IMR-90 (cell line): ENCODE measurements around the gene ADAMTSL4. TPM values are rescaled to one million over a fixed set of nuclear protein-coding genes. Genes with fewer than 3 reads are reported as not detected.
A peak's percentile ranks its signal among the peaks of the same experiment; 100 is the strongest.

Experiments used
- ATAC-seq: fragments of 200-7000 bp; cut with Tn5 transposase; 2 replicates; pipeline ENCODE4 v1.9.1; 2020; ENCODE audit warnings: low read depth, mild to moderate bottlenecking, moderate library complexity
- BruUV-seq: library from RNA; stranded (reverse); fragments of 400-500 nt; replicated peaks from 2 replicates; lab custom pipeline; 2021; lab: Mats Ljungman, UMichigan
- CTCF ChIA-PET: fragments of 300-600 bp; formaldehyde crosslinking; extraction: SDS; loops from one replicate; lab custom pipeline; 2021; ENCODE audit warnings: antibody characterized with exemption; lab: Yijun Ruan, JAX
- POLR2A ChIA-PET: fragments of 300-600 bp; sonication (Branson Sonifier 250); formaldehyde crosslinking; loops from one replicate; lab custom pipeline; 2022; ENCODE audit warnings: antibody characterized with exemption; ENCODE audit not compliant: unreplicated experiment; lab: Charles Lee
- DNase-seq: peaks from one replicate; pipeline ENCODE4 v3.0.0; 2013
- H2AFZ ChIP-seq: replicated peaks from 2 replicates; pipeline ENCODE3; 2013; ENCODE audit warnings: low read length, mild to moderate bottlenecking; ENCODE audit not compliant: poor library complexity
- H2AK5ac ChIP-seq: 2 replicates; pipeline ENCODE4 v1.6.1; 2013; ENCODE audit warnings: low read depth, low read length, inconsistent platforms
- H2AK9ac ChIP-seq: replicated peaks from 2 replicates; pipeline ENCODE3; 2013; ENCODE audit warnings: mild to moderate bottlenecking, low read depth, low read length, moderate library complexity; ENCODE audit not compliant: poor library complexity
- H2BK120ac ChIP-seq: 2 replicates; pipeline ENCODE4 v1.6.1; 2013; ENCODE audit warnings: low read depth, low read length, inconsistent platforms
- H2BK15ac ChIP-seq: 3 replicates; pipeline ENCODE4 v1.6.1; 2013; ENCODE audit warnings: low read depth, low read length, inconsistent platforms
- H2BK20ac ChIP-seq: 2 replicates; pipeline ENCODE4 v1.6.1; 2013; ENCODE audit warnings: low read depth, mild to moderate bottlenecking, inconsistent platforms, low read length, moderate library complexity
- H2BK5ac ChIP-seq: 2 replicates; pipeline ENCODE4 v1.6.1; 2013; ENCODE audit warnings: mild to moderate bottlenecking, low read depth, low read length, inconsistent platforms; ENCODE audit not compliant: poor library complexity, severe bottlenecking
- H3K14ac ChIP-seq: replicated peaks from 2 replicates; pipeline ENCODE4 v1.6.1; 2013; ENCODE audit warnings: low read depth, low read length, inconsistent platforms
- H3K18ac ChIP-seq: 2 replicates; pipeline ENCODE4 v1.6.1; 2013; ENCODE audit warnings: low read depth, low read length, control low read depth
- H3K23ac ChIP-seq: 2 replicates; pipeline ENCODE4 v1.6.1; 2013; ENCODE audit warnings: low read depth, low read length, inconsistent platforms
- H3K27ac ChIP-seq: 2 replicates; pipeline ENCODE4 v1.5.1; 2013; ENCODE audit warnings: mild to moderate bottlenecking, control low read depth, low read length; ENCODE audit not compliant: insufficient read depth
- H3K27me3 ChIP-seq: 2 replicates; pipeline ENCODE4 v1.6.1; 2013; ENCODE audit warnings: low read length; ENCODE audit not compliant: control insufficient read depth, insufficient read depth
- H3K36me3 ChIP-seq: 2 replicates; pipeline ENCODE4 v1.6.1; 2013; ENCODE audit warnings: low read length, mixed read lengths; ENCODE audit not compliant: control insufficient read depth, insufficient read depth
- H3K4ac ChIP-seq: 2 replicates; pipeline ENCODE4 v1.6.1; 2013; ENCODE audit warnings: low read depth, low read length, inconsistent platforms
- H3K4me1 ChIP-seq: 2 replicates; pipeline ENCODE4 v1.6.1; 2013; ENCODE audit warnings: low read length, mixed read lengths; ENCODE audit not compliant: control insufficient read depth, insufficient read depth
- H3K4me2 ChIP-seq: 2 replicates; pipeline ENCODE4 v1.6.1; 2013; ENCODE audit warnings: low read depth, mild to moderate bottlenecking, control low read depth, low read length, moderate library complexity
- H3K4me3 ChIP-seq: 2 replicates; pipeline ENCODE4 v1.5.1; 2013; ENCODE audit warnings: low read depth, mild to moderate bottlenecking, control low read depth, low read length, moderate library complexity; ENCODE audit not compliant: insufficient read depth
- H3K56ac ChIP-seq: 2 replicates; pipeline ENCODE4 v1.6.1; 2013; ENCODE audit warnings: low read length, inconsistent platforms; ENCODE audit not compliant: insufficient read depth; ENCODE audit errors: extremely low read depth
- H3K79me1 ChIP-seq, 2 experiments: 2 replicates each; pipeline ENCODE4 v1.6.1; 2013; ENCODE audit warnings: low read length in 2 of 2, inconsistent platforms in 1 of 2, low read depth in 1 of 2
- H3K9ac ChIP-seq: 2 replicates; pipeline ENCODE4 v1.6.1; 2013; ENCODE audit warnings: low read depth, low read length, control low read depth
- H3K9me1 ChIP-seq: 2 replicates; pipeline ENCODE4 v1.6.1; 2013; ENCODE audit warnings: low read length, inconsistent platforms; ENCODE audit not compliant: insufficient read depth
- H3K9me3 ChIP-seq: 2 replicates; pipeline ENCODE4 v1.6.1; 2013; ENCODE audit warnings: low read length; ENCODE audit not compliant: control insufficient read depth, insufficient read depth
- H4K20me1 ChIP-seq: 2 replicates; pipeline ENCODE4 v1.6.1; 2013; ENCODE audit warnings: low read length, inconsistent platforms; ENCODE audit not compliant: insufficient read depth
- H4K5ac ChIP-seq: 2 replicates; pipeline ENCODE4 v1.6.1; 2013; ENCODE audit warnings: mild to moderate bottlenecking, low read depth, low read length, control low read depth
- H4K8ac ChIP-seq, 2 experiments: 2 replicates each; pipeline ENCODE4 v1.6.1; 2013; ENCODE audit warnings: low read depth in 2 of 2, low read length in 2 of 2, control low read depth in 1 of 2, inconsistent platforms in 1 of 2
- H4K91ac ChIP-seq: 2 replicates; pipeline ENCODE4 v1.6.1; 2013; ENCODE audit warnings: low read depth, low read length, inconsistent platforms; ENCODE audit not compliant: insufficient read depth
- BHLHE40 ChIP-seq: fragments of 150-350 bp; IDR thresholded peaks from 2 replicates; pipeline ENCODE4 v1.6.1; 2016; ENCODE audit warnings: mild to moderate bottlenecking, low read depth, low read length
- CEBPB ChIP-seq: IDR thresholded peaks from 2 replicates; pipeline ENCODE4 v1.6.1; 2012; ENCODE audit warnings: low read depth, low read length, improper control_type of control experiment
- CHD1 ChIP-seq: IDR thresholded peaks from 2 replicates; pipeline ENCODE4 v1.6.1; 2012; ENCODE audit warnings: low read depth, low read length, improper control_type of control experiment
- FOS ChIP-seq: fragments of 150-350 bp; IDR thresholded peaks from 2 replicates; pipeline ENCODE4 v1.6.1; 2016; ENCODE audit warnings: low read depth, low read length
- MAFK ChIP-seq: IDR thresholded peaks from 2 replicates; pipeline ENCODE4 v1.6.1; 2012; ENCODE audit warnings: low read depth, low read length, improper control_type of control experiment
- MAZ ChIP-seq: IDR thresholded peaks from 2 replicates; pipeline ENCODE4 v1.6.1; 2012; ENCODE audit warnings: low read depth, mild to moderate bottlenecking, low read length, improper control_type of control experiment, moderate library complexity, borderline replicate concordance
- MXI1 ChIP-seq: IDR thresholded peaks from 2 replicates; pipeline ENCODE4 v1.6.1; 2012; ENCODE audit warnings: low read depth, mild to moderate bottlenecking, low read length, moderate library complexity, borderline replicate concordance
- NFE2L2 ChIP-seq: fragments of 150-350 bp; IDR thresholded peaks from 2 replicates; pipeline ENCODE4 v1.6.1; 2016; ENCODE audit warnings: low read depth, mild to moderate bottlenecking, low read length
- POLR2A ChIP-seq: IDR thresholded peaks from 2 replicates; pipeline ENCODE4 v1.6.1; 2012; ENCODE audit warnings: mild to moderate bottlenecking, low read depth, low read length
- RAD21 ChIP-seq: IDR thresholded peaks from 2 replicates; pipeline ENCODE4 v1.6.1; 2012; ENCODE audit warnings: low read length, improper control_type of control experiment
- RCOR1 ChIP-seq: IDR thresholded peaks from 2 replicates; pipeline ENCODE4 v1.6.1; 2012; ENCODE audit warnings: mild to moderate bottlenecking, low read length, improper control_type of control experiment; ENCODE audit not compliant: insufficient replicate concordance
- RFX5 ChIP-seq: IDR thresholded peaks from 2 replicates; pipeline ENCODE4 v1.8.0; 2012; ENCODE audit warnings: low read depth, mild to moderate bottlenecking, low read length, moderate library complexity
- SMC3 ChIP-seq: fragments of 150-350 bp; IDR thresholded peaks from 2 replicates; pipeline ENCODE4 v1.6.1; 2016; ENCODE audit warnings: low read depth, mild to moderate bottlenecking, antibody characterized with exemption, low read length, moderate library complexity
- WGBS, 2 experiments: methylation state at CpG; one replicate each; pipeline versions ENCODE4 v1.1.5 to v1.1.7; 2013; ENCODE audit warnings: missing lambda C conversion rate in 2 of 2; ENCODE audit not compliant: insufficient read length in 1 of 2; ENCODE audit errors: extremely low coverage in 2 of 2; 5-methylcytosine and 5-hydroxymethylcytosine counted together
- dilution Hi-C: fragments of 300-500 bp; cut with HindIII; formaldehyde crosslinking; loops from one replicate; pipeline ENCODE4 v1.14.3; 2018; ENCODE audit warnings: low sequenced_read_pairs; ENCODE audit not compliant: unreplicated experiment
- in situ Hi-C: fragments of 300-500 bp; cut with MboI; formaldehyde crosslinking; loops from 3 replicates; pipeline ENCODE4 v1.14.3; 2019; ENCODE audit warnings: low sequenced_read_pairs, inconsistent platforms, mixed read lengths
- intact Hi-C: fragments of 100-400 bp; cut with micrococcal nuclease; formaldehyde crosslinking; loops from 2 replicates; pipeline ENCODE4 v1.10.0; 2022
- polyA plus RNA-seq, 3 experiments: library from polyadenylated mRNA; depleted of rRNA; stranded (reverse); fragments of >200 nt; gene quantifications; 2 replicates each; pipeline ENCODE4 v1.2.3, GENCODE V29; 2012; ENCODE audit warnings: low replicate concordance in 1 of 3
- total RNA-seq: library from RNA; depleted of rRNA; stranded (reverse); fragments of >200 nt; gene quantifications from 2 replicates; pipeline ENCODE4 v1.2.3, GENCODE V29; 2012
- TF ChIP-seq, protein P1 (sequence below): fragments of 150-350 bp; IDR thresholded peaks from 2 replicates; pipeline ENCODE4 v1.6.1; 2017; ENCODE audit warnings: mild to moderate bottlenecking, antibody characterized with exemption, low read length, low read depth
- TF ChIP-seq, protein P2 (sequence below): fragments of 150-350 bp; IDR thresholded peaks from 2 replicates; pipeline ENCODE4 v1.6.1; 2016; ENCODE audit warnings: low read depth, mild to moderate bottlenecking, low read length, moderate library complexity, borderline replicate concordance
- TF ChIP-seq, protein P3 (sequence below): conservative IDR thresholded peaks from 2 replicates; pipeline ENCODE4 v1.5.1; 2012; ENCODE audit warnings: mild to moderate bottlenecking, low read depth, low read length, improper control_type of control experiment

Gene ADAMTSL4
- total and polyA plus RNA-seq, 2 of the 4 experiments (the other 2 are of a cell fraction) = 0.54 to 12.2 TPM

DNA sequence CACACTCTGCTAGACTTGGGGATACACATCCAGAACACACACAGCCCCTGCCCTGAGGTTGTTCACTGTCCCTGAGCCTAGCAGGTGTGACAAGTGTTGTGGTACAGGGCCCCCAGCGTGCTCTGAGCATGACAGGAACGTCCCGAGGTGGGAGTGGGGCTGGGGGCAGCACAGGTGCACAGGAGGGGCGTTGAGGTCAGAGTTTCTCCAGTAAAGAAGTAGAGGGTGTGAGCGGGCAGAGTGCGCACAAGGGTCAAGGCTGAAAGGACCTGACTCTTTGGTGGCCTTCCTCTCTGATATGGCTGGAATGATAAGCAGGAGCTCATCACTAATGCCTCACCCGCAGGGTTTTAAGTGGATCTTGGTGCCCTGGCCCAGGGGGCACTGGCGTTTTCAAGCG lies 34.9 kb upstream of the ADAMTSL4 start:
- Histone ChIP-seq H3K4me3 (no peak overlapping the region), H2BK15ac (no peak overlapping the region), H4K8ac (no peak overlapping the region; a peak in 1 of 4 replicates), H2BK20ac (no peak overlapping the region), H4K5ac (no peak overlapping the region), H3K4me1 (peaks cover 8% of the 10 kb centered on the region), H4K91ac (no peak overlapping the region), H2AK9ac (peak overlapping the region; percentile 83), H3K9me1 (peaks cover 23% of the 10 kb centered on the region), H3K18ac (no peak overlapping the region), H3K23ac (peak overlapping the region; percentile 98; the same call in 1 of the 2 replicates), H3K14ac (no peak overlapping the region), H3K27me3 (no peaks in the 10 kb centered on the region), H3K4ac (peak overlapping the region; percentile 89; the same call in 1 of the 2 replicates), H2AK5ac (peak overlapping the region; percentile 30), H3K56ac (no peak overlapping the region), H3K9me3 (no peaks in the 10 kb centered on the region), H3K4me2 (no peak overlapping the region), H2BK120ac (no peak overlapping the region), H3K36me3 (peaks cover 28% of the 10 kb centered on the region), H2AFZ (no peak overlapping the region), H3K9ac (no peak overlapping the region), H4K20me1 (no peaks in the 10 kb centered on the region), H3K27ac (no peak overlapping the region), H2BK5ac (no peak overlapping the region), H3K79me1 (peaks cover 13 to 54% of the 10 kb centered on the region in 2 experiments; a peak in 3 of 4 replicates)
- DNase-seq (no peak), ATAC-seq (no peak)
- 90% methylated on average over 7 of the region's 9 CpGs; no CpG with 5 or more reads in 1 of the 2 experiments for WGBS, 2 experiments
- dilution Hi-C loops = no loop called here
- no TSS peak for BruUV-seq
- ChIA-PET POLR2A (no interaction called here), CTCF (no interaction called here)
- TF ChIP-seq RAD21 (no peak), SMC3 (no peak), POLR2A (no peak), RCOR1 (no peak), RFX5 (no peak), BHLHE40 (no peak), MXI1 (no peak), MAZ (no peak), FOS (no peak), NFE2L2 (no peak), CHD1 (no peak), CEBPB (no peak), MAFK (no peak)
- TF ChIP-seq, protein P1, sequence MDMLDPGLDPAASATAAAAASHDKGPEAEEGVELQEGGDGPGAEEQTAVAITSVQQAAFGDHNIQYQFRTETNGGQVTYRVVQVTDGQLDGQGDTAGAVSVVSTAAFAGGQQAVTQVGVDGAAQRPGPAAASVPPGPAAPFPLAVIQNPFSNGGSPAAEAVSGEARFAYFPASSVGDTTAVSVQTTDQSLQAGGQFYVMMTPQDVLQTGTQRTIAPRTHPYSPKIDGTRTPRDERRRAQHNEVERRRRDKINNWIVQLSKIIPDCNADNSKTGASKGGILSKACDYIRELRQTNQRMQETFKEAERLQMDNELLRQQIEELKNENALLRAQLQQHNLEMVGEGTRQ = no peak
- TF ChIP-seq, protein P2, sequence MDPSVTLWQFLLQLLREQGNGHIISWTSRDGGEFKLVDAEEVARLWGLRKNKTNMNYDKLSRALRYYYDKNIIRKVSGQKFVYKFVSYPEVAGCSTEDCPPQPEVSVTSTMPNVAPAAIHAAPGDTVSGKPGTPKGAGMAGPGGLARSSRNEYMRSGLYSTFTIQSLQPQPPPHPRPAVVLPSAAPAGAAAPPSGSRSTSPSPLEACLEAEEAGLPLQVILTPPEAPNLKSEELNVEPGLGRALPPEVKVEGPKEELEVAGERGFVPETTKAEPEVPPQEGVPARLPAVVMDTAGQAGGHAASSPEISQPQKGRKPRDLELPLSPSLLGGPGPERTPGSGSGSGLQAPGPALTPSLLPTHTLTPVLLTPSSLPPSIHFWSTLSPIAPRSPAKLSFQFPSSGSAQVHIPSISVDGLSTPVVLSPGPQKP = no peak
- TF ChIP-seq, protein P3, sequence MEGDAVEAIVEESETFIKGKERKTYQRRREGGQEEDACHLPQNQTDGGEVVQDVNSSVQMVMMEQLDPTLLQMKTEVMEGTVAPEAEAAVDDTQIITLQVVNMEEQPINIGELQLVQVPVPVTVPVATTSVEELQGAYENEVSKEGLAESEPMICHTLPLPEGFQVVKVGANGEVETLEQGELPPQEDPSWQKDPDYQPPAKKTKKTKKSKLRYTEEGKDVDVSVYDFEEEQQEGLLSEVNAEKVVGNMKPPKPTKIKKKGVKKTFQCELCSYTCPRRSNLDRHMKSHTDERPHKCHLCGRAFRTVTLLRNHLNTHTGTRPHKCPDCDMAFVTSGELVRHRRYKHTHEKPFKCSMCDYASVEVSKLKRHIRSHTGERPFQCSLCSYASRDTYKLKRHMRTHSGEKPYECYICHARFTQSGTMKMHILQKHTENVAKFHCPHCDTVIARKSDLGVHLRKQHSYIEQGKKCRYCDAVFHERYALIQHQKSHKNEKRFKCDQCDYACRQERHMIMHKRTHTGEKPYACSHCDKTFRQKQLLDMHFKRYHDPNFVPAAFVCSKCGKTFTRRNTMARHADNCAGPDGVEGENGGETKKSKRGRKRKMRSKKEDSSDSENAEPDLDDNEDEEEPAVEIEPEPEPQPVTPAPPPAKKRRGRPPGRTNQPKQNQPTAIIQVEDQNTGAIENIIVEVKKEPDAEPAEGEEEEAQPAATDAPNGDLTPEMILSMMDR = no peak
- intact Hi-C loops = no loop called here
- in situ Hi-C loops = no loop called here
